ENCODE measurements around the gene ZNF140.

Gene ZNF140

DNA sequence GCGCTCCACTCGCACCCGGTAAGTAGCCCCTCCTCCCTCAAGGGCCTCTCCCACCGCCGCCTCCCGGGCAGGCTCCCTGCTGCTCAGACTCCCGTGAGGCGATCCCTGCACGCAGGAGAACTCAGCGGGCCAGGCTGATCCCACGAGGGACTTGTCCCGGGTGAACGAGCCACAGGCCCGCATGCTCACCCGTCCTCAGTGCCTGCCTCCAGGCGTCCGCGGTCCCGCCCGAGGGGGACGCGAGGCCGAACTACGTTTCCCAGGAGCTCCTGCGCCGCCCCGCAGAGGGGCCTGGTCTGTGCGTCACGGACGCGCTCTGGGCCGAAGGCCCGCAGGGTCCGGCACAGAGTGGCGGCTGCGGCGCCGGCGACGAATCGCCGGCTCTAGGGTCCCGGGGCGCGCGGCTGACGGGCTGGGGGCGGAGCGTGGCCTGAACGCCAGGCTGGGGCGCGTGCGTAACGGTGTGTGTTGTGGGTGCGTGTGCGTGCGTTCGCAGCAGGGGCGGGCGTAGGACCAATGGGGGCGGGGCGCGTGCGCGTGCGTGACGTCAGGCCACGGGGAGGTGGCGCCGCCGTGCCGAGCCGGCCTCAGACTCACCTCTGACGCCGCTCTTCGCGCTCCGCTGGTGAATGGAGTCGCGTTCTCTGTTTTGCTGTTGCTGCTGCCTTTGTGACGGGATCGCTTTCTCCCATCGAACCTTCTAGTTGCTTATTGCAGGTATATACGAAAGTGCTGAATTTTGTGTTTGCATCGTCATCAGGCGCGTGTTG is 49.5 kb downstream of the ZNF140 start, which contains the start of the genes ZNF10 and ZNF891:
Gene ZNF10, plus strand, starts transcription at position 590 of the 770 bp plus-strand sequence. CDS start 13,866 bp downstream, outside the sequence.
Gene ZNF891, minus strand, starts transcription at position 237 of the 770 bp plus-strand sequence. CDS start 8,356 bp downstream, outside the sequence.
- TF ChIP-seq, protein P1, sequence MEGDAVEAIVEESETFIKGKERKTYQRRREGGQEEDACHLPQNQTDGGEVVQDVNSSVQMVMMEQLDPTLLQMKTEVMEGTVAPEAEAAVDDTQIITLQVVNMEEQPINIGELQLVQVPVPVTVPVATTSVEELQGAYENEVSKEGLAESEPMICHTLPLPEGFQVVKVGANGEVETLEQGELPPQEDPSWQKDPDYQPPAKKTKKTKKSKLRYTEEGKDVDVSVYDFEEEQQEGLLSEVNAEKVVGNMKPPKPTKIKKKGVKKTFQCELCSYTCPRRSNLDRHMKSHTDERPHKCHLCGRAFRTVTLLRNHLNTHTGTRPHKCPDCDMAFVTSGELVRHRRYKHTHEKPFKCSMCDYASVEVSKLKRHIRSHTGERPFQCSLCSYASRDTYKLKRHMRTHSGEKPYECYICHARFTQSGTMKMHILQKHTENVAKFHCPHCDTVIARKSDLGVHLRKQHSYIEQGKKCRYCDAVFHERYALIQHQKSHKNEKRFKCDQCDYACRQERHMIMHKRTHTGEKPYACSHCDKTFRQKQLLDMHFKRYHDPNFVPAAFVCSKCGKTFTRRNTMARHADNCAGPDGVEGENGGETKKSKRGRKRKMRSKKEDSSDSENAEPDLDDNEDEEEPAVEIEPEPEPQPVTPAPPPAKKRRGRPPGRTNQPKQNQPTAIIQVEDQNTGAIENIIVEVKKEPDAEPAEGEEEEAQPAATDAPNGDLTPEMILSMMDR (IDR thresholded peaks at IDR 0.05; ENCODE audit: extremely low read depth, missing control alignments) = peak; percentile 3
- DNase-seq (ENCODE audit: low spot score) = peak; percentile 93

DNA sequence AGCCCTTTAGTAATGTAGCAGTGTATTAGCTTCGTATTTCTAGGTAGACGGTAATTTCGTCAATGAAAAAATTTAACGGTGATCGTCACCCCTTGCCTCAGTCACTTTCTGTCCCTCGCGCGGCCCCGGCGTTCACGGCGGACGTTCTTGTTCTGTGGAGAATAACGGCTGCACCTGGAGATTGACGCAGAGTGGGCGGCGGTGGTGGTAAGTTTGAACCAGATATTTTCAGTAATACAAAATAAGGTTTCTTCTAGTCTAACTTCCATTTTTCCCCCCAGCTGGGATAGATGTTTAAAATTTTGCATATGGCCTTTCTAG is 50.0 kb downstream of the ZNF140 start:
- DNase-seq (ENCODE audit: low spot score) = peak; percentile 16
- TF ChIP-seq, protein P1 (IDR thresholded peaks at IDR 0.05; ENCODE audit: extremely low read depth, missing control alignments) = no peak

DNA sequence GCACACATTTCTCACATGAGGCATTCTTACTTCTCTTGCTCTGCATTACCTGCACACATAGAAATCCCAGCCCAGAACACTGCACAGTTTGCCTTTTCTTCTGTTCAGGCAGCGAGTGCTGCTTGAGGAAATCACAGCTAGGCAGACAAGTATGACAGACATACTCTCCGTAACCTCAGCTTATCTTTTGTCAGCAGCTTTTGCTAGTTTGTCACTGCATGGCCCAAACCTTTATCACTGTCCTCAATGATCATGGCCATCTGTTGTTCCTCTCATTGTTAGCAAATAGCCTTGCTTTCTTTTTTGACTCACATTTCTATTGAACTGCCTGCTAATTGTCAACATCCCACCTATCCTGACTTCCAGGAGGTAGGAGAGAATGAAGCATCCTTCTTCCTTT is 55.0 kb downstream of the ZNF140 start:
- DNase-seq (ENCODE audit: low spot score) = no peak

DNA sequence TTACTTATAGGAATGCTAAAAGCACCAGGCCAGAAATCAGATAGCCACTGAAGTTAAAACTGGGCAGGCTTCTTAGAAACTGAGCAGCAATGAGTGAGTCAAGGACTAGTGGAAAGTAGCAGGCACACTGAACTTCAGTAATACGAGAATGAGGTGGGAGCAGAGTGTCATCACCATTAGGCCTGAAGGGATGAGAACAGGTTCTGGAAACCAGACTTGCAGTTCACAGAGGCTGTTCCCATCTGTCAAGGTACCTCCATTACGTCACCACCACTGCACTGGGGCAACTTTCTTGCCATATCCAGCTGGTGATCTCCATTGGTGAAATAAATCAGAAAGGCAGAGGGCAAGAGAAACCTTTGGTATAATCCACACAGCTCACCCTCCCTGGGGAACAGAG is 65.3 kb downstream of the ZNF140 start:
- DNase-seq (ENCODE audit: low spot score) = no peak
- TF ChIP-seq, protein P1 (IDR thresholded peaks at IDR 0.05; ENCODE audit: extremely low read depth, missing control alignments) = no peak

More for the DNA sequence above, 55.0 kb downstream of the ZNF140 start:
- TF ChIP-seq, protein P1 (IDR thresholded peaks at IDR 0.05; ENCODE audit: extremely low read depth, missing control alignments) = no peak

DNA sequence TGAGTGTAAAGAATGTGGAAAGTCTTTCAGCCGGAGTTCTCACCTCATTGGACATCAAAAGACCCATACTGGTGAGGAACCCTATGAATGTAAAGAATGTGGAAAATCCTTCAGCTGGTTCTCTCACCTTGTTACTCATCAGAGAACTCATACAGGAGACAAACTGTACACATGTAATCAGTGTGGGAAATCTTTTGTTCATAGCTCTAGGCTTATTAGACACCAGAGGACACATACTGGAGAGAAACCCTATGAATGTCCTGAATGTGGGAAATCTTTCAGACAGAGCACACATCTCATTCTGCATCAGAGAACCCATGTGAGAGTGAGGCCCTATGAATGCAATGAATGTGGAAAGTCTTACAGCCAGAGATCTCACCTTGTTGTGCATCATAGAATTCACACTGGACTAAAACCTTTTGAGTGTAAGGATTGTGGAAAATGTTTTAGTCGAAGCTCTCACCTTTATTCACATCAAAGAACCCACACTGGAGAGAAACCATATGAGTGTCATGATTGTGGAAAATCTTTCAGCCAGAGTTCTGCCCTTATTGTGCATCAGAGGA is 75.5 kb downstream of the ZNF140 start:
- TF ChIP-seq, protein P1 (IDR thresholded peaks at IDR 0.05; ENCODE audit: extremely low read depth, missing control alignments) = no peak
- DNase-seq (ENCODE audit: low spot score) = no peak
